GM11168 (cell line): Measurements from ENCODE around the gene LARP4B.
"Not testable (repeated sequence)": the region's sequence is repeated elsewhere in the genome, so short reads cannot be mapped to it uniquely, and the experiment has no call there.

Experiments used
- in situ Hi-C: fragments of 300-500 bp; cut with MboI; formaldehyde crosslinking; loops from one replicate; pipeline ENCODE4 v1.12.0; 2022; ENCODE audit warnings: low sequenced_read_pairs; ENCODE audit not compliant: unreplicated experiment

The LARP4B gene

GRCh38 chr10:778626-779330 is 152.7 kb downstream of the LARP4B start:
- in situ Hi-C loops = no loop called here

- in situ Hi-C loops = no loop called here
Observed at GRCh38 chr10:777913-778479, 153.5 kb downstream of the LARP4B start.

GRCh38 chr10:776772-777171 is 154.7 kb downstream of the LARP4B start:
- in situ Hi-C loops = no loop called here

- in situ Hi-C loops = no loop called here
Observed at GRCh38 chr10:775245-776075, 156.0 kb downstream of the LARP4B start.

- in situ Hi-C loops = no loop called here
Observed at GRCh38 chr10:774661-775244, 156.8 kb downstream of the LARP4B start.

- in situ Hi-C loops = no loop called here
Observed at GRCh38 chr10:774223-774622, 157.3 kb downstream of the LARP4B start.

GRCh38 chr10:773562-774161 is 157.8 kb downstream of the LARP4B start:
- in situ Hi-C loops = no loop called here

GRCh38 chr10:772227-772637 is 159.3 kb downstream of the LARP4B start:
- in situ Hi-C loops = no loop called here

GRCh38 chr10:771647-772046 is 159.9 kb downstream of the LARP4B start:
- in situ Hi-C loops = no loop called here

- in situ Hi-C loops = no loop called here
Observed at GRCh38 chr10:770975-771374, 160.5 kb downstream of the LARP4B start.

- in situ Hi-C loops = not testable (repeated sequence)
Observed at GRCh38 chr10:770048-770712, 161.3 kb downstream of the LARP4B start.

- in situ Hi-C loops = no loop called here
Observed at GRCh38 chr10:767794-768193, 163.7 kb downstream of the LARP4B start.

- in situ Hi-C loops = no loop called here
Observed at GRCh38 chr10:767211-767610, 164.3 kb downstream of the LARP4B start.

GRCh38 chr10:761376-761775 is 170.1 kb downstream of the LARP4B start:
- in situ Hi-C loops = no loop called here

GRCh38 chr10:760622-761021 is 170.9 kb downstream of the LARP4B start:
- in situ Hi-C loops = no loop called here

GRCh38 chr10:759898-760477 is 171.5 kb downstream of the LARP4B start:
- in situ Hi-C loops = no loop called here
